Measurements from ENCODE around the gene ENO3. TPM values are rescaled to one million over a fixed set of nuclear protein-coding genes. Genes with fewer than 3 reads are reported as not detected.
"Not testable (repeated sequence)": the region's sequence is repeated elsewhere in the genome, so short reads cannot be mapped to it uniquely, and the experiment has no call there.

The ENO3 gene
- total RNA-seq = 10 to 100 TPM; 26.5 to 26.8 TPM

DNA sequence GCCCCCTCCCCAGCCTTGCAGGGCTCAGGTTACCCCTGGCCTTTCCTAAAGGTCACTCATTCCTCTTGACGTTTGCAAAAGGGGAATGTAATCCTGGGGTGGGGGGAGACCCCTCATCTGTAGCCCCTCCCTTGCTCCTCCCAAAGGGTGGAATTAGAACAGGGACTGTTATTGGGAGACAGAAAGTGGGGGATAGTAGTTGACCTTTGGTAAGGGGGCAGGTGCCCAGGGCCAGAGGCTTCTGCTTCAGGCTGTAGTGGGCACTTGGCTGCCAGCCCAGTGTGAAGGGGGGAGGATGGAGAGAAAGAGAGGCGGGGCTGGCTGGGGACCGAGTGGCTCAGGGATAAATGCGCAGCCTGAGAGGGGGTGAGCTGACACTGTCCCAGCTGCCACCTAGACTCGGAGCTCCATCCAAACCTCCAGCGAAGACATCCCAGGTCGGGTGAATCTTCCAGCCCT, at the start of gene ENO3:
Gene ENO3, plus strand, starts transcription at position 374 of the 459 bp plus-strand sequence. CDS start 711 bp downstream, outside the sequence.
- peak within 1 kb of the TSS; percentile 88 for H3K4me3 Mint-ChIP-seq
- CTCF ChIA-PET = interaction anchor here (0.6 to 1.6 kb wide), 3 partner anchors 16 to 112 kb away, joined by 3 read pairs; partner anchors contain the start of gene SPAG7
- POLR2A ChIA-PET = interaction anchor here (0.5 to 21.0 kb wide), 7 partner anchors 9 to 104 kb away, joined by 3 to 346 read pairs (median 3); partner anchors contain the start of genes C17orf107, RNF167, SLC25A11 and SPAG7
- DNase-seq = no peak
- no peaks in the 10 kb centered on the region for H3K9me3 Mint-ChIP-seq
- peaks cover 19% of the 10 kb centered on the region for H3K36me3 Mint-ChIP-seq
- H3K4me1 Mint-ChIP-seq (ENCODE audit: low read depth) = peaks cover 23% of the 10 kb centered on the region
- no peaks in the 10 kb centered on the region for H3K27me3 Mint-ChIP-seq
- H3K27ac Mint-ChIP-seq = peak within 1 kb of the TSS; percentile 97
- intact Hi-C loops (cut with micrococcal nuclease) = no loop called here

DNA sequence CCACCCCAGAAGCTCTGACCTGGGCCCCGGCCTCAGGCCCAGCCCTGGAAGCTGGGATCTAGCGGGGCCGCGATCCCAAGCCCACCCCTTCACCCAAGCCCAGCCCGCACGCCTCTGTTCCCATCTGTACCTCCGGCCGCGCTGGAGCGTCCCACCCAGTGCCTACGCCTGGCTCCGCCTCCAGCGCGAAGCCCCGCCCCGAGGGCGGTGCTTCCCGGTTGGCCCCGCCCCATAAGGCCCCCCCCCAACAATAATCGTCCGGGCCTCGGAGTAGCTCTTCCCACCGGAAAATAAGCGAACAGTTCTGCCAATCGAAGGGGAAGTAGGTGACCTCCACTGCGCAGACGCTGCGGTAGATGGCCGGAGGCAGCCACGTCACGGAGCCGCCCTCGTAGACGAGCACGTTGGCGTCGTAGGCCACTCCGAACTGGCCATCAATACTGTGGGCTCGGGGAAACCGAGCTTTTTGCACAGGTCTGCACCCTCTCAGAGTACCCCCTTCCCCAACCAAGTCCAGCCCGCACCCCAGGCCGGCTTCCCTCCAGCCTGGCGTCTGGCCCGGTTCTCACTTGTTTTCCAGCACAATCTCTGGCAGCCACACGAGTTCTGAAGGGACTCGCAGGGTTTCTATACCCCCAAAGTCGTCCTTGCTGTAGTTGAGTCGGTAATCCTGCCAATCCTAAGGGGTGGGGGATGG, 49.1 kb upstream of the ENO3 start:
- Mint-ChIP-seq H3K4me1 (ENCODE audit: low read depth) (peaks cover 36% of the 10 kb centered on the region), H3K4me3 (no peak overlapping the region), H3K9me3 (no peaks in the 10 kb centered on the region), H3K36me3 (peaks cover 4% of the 10 kb centered on the region), H3K27ac (no peak overlapping the region), H3K27me3 (peaks cover 1% of the 10 kb centered on the region)
- CTCF ChIA-PET = interaction anchor here (0.6 to 2.1 kb wide), 7 partner anchors 23 to 161 kb away, joined by 3 to 8 read pairs (median 4); partner anchors contain the start of genes GLTPD2 and SPAG7
- no peak for DNase-seq
- POLR2A ChIA-PET = interaction anchor here (1.0 to 3.5 kb wide), 3 partner anchors 38 to 111 kb away, joined by 3 to 15 read pairs (median 13); partner anchors contain the start of genes PFN1, RNF167 and SLC25A11
- intact Hi-C loops (cut with micrococcal nuclease) = loop anchor here (2.0 to 5.0 kb wide), 2 partner anchors 39 to 109 kb away; partner anchors contain the start of genes RNF167 and SLC25A11

DNA sequence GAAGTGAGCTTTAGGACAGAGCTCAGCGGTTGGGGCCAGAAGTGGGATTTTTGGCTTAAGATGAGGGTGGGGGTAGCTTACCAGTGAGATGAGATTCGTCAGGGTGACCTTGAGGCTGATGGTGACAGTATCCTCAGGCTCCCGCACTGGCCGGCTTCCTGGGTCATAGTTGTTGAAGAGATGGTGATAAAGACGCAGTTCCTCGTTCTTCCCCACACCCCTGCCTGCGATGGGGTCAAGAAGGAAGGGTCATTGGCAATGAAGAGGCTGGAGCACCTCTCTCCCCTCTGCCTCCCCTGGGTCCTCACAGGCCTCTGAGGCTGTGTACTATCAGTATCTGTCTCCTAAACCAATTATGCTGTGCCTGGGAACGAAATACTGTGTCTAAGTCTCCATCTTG, 48.4 kb upstream of the ENO3 start:
- ChIA-PET POLR2A (interaction anchor here (1.1 kb wide), 1 partner anchor 67 kb away, joined by 3 read pairs; no protein-coding TSS in a partner anchor), CTCF (interaction anchor here (0.8 to 2.1 kb wide), 15 partner anchors 10 to 687 kb away, joined by 3 to 10 read pairs (median 4); partner anchors contain the start of genes GLTPD2, RNF167, SLC25A11 and SPAG7)
- Mint-ChIP-seq H3K4me3 (no peak overlapping the region), H3K4me1 (ENCODE audit: low read depth) (peaks cover 36% of the 10 kb centered on the region), H3K9me3 (no peaks in the 10 kb centered on the region), H3K27ac (no peak overlapping the region), H3K27me3 (peaks cover 1% of the 10 kb centered on the region), H3K36me3 (no peaks in the 10 kb centered on the region)
- intact Hi-C loops (cut with micrococcal nuclease) = loop anchor here (2.0 to 5.0 kb wide), 2 partner anchors 38 to 110 kb away; partner anchors contain the start of genes RNF167 and SLC25A11
- DNase-seq = no peak

DNA sequence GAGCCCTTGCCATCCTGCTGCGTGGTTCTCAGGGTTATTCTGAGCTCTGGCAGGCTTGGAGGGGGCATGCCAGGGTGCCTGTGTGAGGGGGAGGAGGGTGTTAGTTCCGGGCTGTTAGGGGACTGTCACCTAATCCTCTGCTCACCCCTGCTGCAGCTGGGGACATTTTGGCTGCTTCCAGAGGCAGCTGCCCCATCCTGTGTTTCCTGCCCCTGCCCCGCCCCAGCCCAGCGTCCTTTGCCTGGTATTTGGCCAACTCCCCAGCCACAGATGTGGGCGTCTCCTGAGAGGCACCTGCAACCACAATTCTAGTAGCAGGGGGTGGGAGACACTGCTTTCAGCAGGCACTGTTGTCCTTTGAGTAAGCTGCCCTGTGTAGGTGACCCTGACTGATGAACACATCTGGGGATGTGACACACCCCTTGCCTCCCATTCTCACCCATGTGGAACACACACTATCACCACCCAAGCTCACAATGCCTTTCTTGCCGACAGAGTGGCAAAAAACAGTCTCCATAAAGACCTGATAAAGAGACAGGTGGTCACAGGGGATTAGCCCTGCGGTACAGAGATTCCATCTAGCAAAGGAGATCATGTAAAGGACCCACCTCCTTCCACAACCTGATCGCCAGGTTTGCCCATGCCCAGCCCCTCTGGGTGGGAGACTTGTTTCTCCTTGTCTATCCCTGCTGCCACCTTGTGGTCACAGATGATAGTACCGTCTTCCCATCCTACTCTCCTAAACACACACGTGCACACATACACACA, 47.7 kb upstream of the ENO3 start, which contains the start of gene CHRNE:
Gene CHRNE, minus strand, starts transcription at position 48 of the 768 bp plus-strand sequence. Its CDS starts 35 bp downstream, at position 13.
- CTCF ChIA-PET = interaction anchor here (0.6 to 2.1 kb wide), 28 partner anchors 9 to 688 kb away, joined by 3 to 10 read pairs (median 3); partner anchors contain the start of genes GP1BA, PLD2, RNF167 and SLC25A11
- POLR2A ChIA-PET = interaction anchor here (0.9 to 1.1 kb wide), 2 partner anchors 66 to 114 kb away, joined by 3 to 4 read pairs; partner anchors contain the start of gene GLTPD2
- no peaks in the 10 kb centered on the region for H3K36me3 Mint-ChIP-seq
- H3K27ac Mint-ChIP-seq = peak within 1 kb of the TSS; percentile 39
- H3K9me3 Mint-ChIP-seq = no peaks in the 10 kb centered on the region
- peak within 1 kb of the TSS; percentile 8 for H3K4me3 Mint-ChIP-seq
- H3K4me1 Mint-ChIP-seq (ENCODE audit: low read depth) = peaks cover 36% of the 10 kb centered on the region
- peak; percentile 84 for DNase-seq
- intact Hi-C loops (cut with micrococcal nuclease) = loop anchor here (2.0 to 5.0 kb wide), 2 partner anchors 38 to 111 kb away; partner anchors contain the start of genes RNF167 and SLC25A11
- H3K27me3 Mint-ChIP-seq = peaks cover 1% of the 10 kb centered on the region

DNA sequence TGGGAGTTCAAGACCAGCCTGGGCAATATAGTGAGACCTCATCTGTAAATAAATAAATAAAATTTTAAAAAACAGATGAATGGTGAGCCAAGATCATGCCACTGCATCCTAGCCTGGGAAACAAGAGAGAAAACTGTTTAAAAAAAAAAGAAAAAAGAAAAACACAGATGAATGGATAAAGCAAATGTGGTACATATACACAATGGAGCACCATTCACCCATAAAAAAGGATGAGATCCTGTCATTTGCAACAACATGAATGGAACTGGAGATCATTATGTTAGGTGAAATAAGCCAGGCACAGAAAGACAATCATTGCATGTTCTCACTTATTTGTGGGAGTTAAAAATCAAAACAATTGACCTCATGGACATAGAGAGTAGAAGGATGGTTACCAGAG, 44.3 kb upstream of the ENO3 start:
- intact Hi-C loops (cut with micrococcal nuclease) = loop anchor here (5.0 kb wide), 1 partner anchor 81 kb away; the partner anchor contains the start of gene CAMTA2
- H3K9me3 Mint-ChIP-seq, H3K4me3 Mint-ChIP-seq, H3K36me3 Mint-ChIP-seq, POLR2A ChIA-PET, DNase-seq, CTCF ChIA-PET, H3K27ac Mint-ChIP-seq, H3K27me3 Mint-ChIP-seq: not testable (repeated sequence)
- peaks cover 17% of the 10 kb centered on the region for H3K4me1 Mint-ChIP-seq (ENCODE audit: low read depth)

DNA sequence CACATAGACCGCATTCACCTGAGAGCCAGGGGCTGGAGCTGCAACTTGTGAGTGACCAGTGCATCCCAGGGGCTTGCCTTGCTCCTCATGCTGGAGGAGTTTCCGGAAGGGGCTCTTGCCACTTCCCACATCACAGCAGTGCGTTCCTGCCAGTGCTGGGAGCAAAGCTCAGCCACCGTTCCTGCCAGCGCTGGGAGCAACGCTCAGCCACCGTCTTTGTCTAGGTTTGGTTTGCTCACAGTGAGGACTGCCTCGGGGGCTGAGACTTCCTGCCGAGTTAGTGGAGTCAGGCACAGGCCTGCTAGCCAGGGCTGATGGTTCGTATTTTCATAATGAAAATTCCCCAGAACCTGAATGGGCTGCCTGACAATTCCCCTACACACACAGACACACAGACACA, 42.6 kb upstream of the ENO3 start:
- DNase-seq = peak; percentile 34
- Mint-ChIP-seq H3K9me3 (no peaks in the 10 kb centered on the region), H3K27me3 (no peaks in the 10 kb centered on the region), H3K27ac (no peak overlapping the region), H3K4me3 (no peak overlapping the region), H3K36me3 (no peaks in the 10 kb centered on the region), H3K4me1 (ENCODE audit: low read depth) (peaks cover 4% of the 10 kb centered on the region)
- ChIA-PET CTCF (interaction anchor here (0.6 to 2.2 kb wide), 23 partner anchors 8 to 203 kb away, joined by 3 to 16 read pairs (median 4); partner anchors contain the start of genes C17orf107, INCA1, KIF1C and RNF167), POLR2A (interaction anchor here (0.5 to 0.8 kb wide), 2 partner anchors 37 to 199 kb away, joined by 3 read pairs; no protein-coding TSS in a partner anchor)
- intact Hi-C loops (cut with micrococcal nuclease) = loop anchor here (5.0 kb wide), 1 partner anchor 79 kb away; the partner anchor contains the start of gene CAMTA2

DNA sequence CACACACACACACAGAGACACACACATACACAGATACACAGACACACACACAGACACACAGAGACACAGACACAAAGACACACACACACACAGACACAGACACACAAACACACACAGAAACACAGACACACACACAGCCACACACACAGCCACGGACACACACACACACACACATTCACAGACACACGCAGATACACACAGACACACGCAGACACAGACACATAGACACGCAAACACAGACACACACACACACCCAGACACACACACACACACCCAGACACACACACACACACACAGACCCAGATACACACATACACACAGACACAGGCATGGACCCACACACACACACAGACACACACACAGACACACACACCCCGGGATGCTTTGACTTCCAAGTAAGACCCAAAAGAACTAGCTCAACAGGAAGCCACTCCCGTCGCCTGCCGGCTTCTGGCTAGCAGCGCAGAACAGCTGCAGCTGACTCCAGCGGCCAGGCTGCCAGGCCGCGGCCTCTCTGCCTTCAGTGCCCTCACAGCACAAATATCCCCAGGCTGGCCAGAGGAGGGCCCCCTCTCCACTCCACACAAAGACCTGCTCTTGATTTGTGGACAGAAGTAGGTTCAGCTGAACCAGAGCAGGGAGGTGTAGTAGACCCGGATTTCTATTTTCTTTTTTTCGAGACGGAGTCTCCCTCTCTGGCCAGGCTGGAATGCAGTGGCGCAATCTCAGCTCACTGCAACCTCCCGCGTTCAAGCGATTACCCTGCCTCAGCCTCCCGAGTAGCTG, 42.0 kb upstream of the ENO3 start:
- Mint-ChIP-seq H3K36me3 (no peaks in the 10 kb centered on the region), H3K9me3 (no peaks in the 10 kb centered on the region), H3K4me1 (ENCODE audit: low read depth) (no peaks in the 10 kb centered on the region), H3K4me3 (no peak overlapping the region), H3K27me3 (no peaks in the 10 kb centered on the region), H3K27ac (no peak overlapping the region)
- peak; percentile 89 for DNase-seq
- CTCF ChIA-PET = interaction anchor here (0.6 to 2.2 kb wide), 30 partner anchors 9 to 202 kb away, joined by 3 to 16 read pairs (median 4); partner anchors contain the start of genes C17orf107, INCA1, KIF1C and RNF167
- POLR2A ChIA-PET = interaction anchor here (0.5 to 1.0 kb wide), 5 partner anchors 31 to 548 kb away, joined by 3 read pairs; partner anchors contain the start of genes PFN1, RNF167 and SLC25A11
- intact Hi-C loops (cut with micrococcal nuclease) = loop anchor here (1.0 to 5.0 kb wide), 4 partner anchors 30 to 153 kb away; partner anchors contain the start of gene CAMTA2

DNA sequence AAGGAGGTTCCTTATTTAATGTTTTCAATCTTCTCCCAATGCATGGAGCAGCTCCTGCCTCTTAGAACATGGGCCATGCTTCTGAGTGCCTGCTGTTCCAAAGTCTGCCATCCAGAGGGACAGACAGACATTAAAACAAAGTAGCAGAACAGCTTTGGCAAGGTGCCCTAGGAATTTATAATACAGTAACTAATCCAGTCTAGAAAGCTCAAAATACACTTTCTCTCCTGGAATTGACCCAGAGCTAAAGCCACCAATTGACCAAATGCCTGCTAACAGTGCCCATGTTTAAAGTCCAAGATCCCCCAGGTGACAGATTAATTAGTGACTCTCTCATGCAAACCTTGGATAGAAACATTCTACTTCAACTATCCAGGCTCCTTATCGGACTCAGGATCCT, 36.9 kb upstream of the ENO3 start:
- ChIA-PET CTCF (no interaction called here), POLR2A (interaction anchor here (1.0 kb wide), 1 partner anchor 10 kb away, joined by 3 read pairs; no protein-coding TSS in a partner anchor)
- Mint-ChIP-seq H3K9me3 (no peaks in the 10 kb centered on the region), H3K4me1 (ENCODE audit: low read depth) (no peaks in the 10 kb centered on the region), H3K27me3 (no peaks in the 10 kb centered on the region), H3K27ac (no peak overlapping the region), H3K4me3 (no peak overlapping the region), H3K36me3 (no peaks in the 10 kb centered on the region)
- DNase-seq = no peak
- intact Hi-C loops (cut with micrococcal nuclease) = no loop called here

DNA sequence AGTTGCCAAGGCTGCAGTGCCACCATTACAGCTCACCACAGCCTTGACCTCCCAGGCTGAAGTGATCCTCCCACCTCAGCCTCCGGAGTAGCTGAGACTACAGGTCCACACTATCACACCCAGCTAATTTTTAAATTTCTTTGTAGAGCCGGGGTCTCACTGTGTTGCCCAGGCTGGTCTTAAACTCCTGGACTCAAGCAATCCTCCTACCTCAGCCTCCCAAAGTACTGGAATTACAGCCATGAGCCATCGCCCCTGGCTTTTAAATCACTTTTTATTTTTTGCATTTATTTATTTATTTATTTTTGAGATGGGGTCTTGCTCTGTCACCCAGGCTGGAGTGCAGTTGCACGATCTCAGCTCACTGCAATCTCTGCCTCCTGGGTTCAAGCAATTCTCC, 36.4 kb upstream of the ENO3 start:
- H3K36me3 Mint-ChIP-seq; H3K27me3 Mint-ChIP-seq; DNase-seq; H3K4me1 Mint-ChIP-seq (ENCODE audit: low read depth); H3K27ac Mint-ChIP-seq; H3K4me3 Mint-ChIP-seq; H3K9me3 Mint-ChIP-seq; intact Hi-C loops (cut with micrococcal nuclease): not testable (repeated sequence)
- CTCF ChIA-PET = interaction anchor here (1.2 kb wide), 1 partner anchor 10 kb away, joined by 3 read pairs; no protein-coding TSS in a partner anchor
- POLR2A ChIA-PET = interaction anchor here (1.0 kb wide), 1 partner anchor 10 kb away, joined by 3 read pairs; no protein-coding TSS in a partner anchor

DNA sequence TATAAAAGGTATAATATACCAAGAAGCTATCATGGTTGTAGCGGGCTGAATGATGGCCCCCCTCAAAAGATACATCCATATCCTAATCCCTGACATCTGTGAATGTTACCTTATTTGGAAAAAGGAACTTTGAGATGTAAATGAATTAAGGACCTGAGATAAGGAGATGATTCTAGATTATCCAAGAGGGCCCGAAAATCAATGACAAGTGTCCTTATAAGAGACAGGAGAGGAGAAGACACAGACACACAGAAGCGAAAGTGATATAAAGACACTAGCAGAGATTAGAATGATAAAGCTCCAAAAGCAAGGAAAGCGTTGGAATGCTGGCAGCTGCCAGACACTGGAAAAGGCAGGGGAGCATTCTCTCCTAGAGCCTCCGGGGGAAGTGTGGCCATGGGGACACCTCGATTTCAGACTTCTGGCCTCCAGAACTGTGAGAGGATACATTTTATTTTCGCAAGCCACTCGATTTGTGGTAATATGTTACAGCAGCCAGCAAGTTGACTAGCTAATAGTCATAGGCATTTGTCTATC, 31.3 kb upstream of the ENO3 start:
- intact Hi-C loops (cut with micrococcal nuclease) = no loop called here
- H3K27me3 Mint-ChIP-seq = no peaks in the 10 kb centered on the region
- no peak overlapping the region for H3K4me3 Mint-ChIP-seq
- H3K4me1 Mint-ChIP-seq (ENCODE audit: low read depth) = no peaks in the 10 kb centered on the region
- DNase-seq = no peak
- no peaks in the 10 kb centered on the region for H3K36me3 Mint-ChIP-seq
- ChIA-PET POLR2A (no interaction called here), CTCF (interaction anchor here (1.2 to 1.6 kb wide), 3 partner anchors 11 to 20 kb away, joined by 3 to 4 read pairs (median 3); partner anchors contain the start of genes CHRNE, RNF167 and SLC25A11)
- no peaks in the 10 kb centered on the region for H3K9me3 Mint-ChIP-seq
- no peak overlapping the region for H3K27ac Mint-ChIP-seq
